Thyroid gland (tissue), 4 donors: Measurements from ENCODE around the gene PLA2G2D.

Experiments used
- CTCF ChIP-seq, 6 experiments: fragments of 200-600 bp in 3 of 6; fragments of 450-650 bp in 3 of 6; sonication (generic) in 3 of 6; IDR thresholded peaks; one replicate each; pipeline ENCODE4 v1.5.1; 2016 to 2019; ENCODE audit warnings: antibody characterized with exemption in 6 of 6, mild to moderate bottlenecking in 2 of 6, inconsistent platforms in 1 of 6, moderate library complexity in 1 of 6
- POLR2A ChIP-seq, 2 donors: fragments of 450-650 bp; IDR thresholded peaks; one replicate each; pipeline ENCODE4 v1.6.1; 2017; ENCODE audit warnings: antibody characterized with exemption in 2 of 2, mild to moderate bottlenecking in 2 of 2, moderate library complexity in 1 of 2

GRCh38 chr1:20070357-20070756 lies 49.0 kb downstream of the PLA2G2D start:
- TF ChIP-seq CTCF (IDR thresholded peaks at IDR 0.05) (no peak), POLR2A (IDR thresholded peaks at IDR 0.05) (no peak)
